DOHH2 (cell line): Measurements from ENCODE around the gene MYL9.

ENCODE experiments used
- EZH2phosphoT487 ChIP-seq: fragments of 200-600 bp; sonication (generic); IDR thresholded peaks from 2 replicates; pipeline ENCODE4 v1.6.1; 2017; ENCODE audit warnings: borderline replicate concordance, mild to moderate bottlenecking, antibody characterized with exemption, low read length, moderate library complexity, mixed read lengths
- TF ChIP-seq, protein P1 (sequence below): fragments of 200-600 bp; sonication (generic); IDR thresholded peaks from one replicate; pipeline ENCODE4 v1.5.1; 2014; ENCODE audit warnings: antibody characterized with exemption, mild to moderate bottlenecking, low read depth, low read length; ENCODE audit not compliant: poor library complexity, severe bottlenecking

DNA sequence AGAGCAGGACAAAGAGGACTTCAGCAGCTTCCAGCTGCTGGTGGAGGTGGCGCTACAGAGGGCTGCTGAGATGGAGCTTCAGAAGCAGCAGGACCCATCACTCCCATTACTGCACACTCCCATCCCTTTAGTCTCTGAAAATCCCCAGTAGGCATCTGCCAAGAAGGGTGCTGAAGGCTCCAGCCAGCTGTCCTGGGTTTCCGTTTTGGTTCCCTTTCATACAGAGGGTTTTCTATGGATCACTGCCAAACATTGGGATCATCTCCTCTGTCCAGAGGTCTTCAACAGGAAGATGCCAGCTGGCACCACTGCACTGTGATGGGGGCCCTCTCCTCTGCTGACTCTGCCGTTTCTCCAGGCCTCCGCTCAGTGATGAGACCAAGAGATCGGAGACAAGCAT is 50.0 kb downstream of the MYL9 start:
- TF ChIP-seq, protein P1, sequence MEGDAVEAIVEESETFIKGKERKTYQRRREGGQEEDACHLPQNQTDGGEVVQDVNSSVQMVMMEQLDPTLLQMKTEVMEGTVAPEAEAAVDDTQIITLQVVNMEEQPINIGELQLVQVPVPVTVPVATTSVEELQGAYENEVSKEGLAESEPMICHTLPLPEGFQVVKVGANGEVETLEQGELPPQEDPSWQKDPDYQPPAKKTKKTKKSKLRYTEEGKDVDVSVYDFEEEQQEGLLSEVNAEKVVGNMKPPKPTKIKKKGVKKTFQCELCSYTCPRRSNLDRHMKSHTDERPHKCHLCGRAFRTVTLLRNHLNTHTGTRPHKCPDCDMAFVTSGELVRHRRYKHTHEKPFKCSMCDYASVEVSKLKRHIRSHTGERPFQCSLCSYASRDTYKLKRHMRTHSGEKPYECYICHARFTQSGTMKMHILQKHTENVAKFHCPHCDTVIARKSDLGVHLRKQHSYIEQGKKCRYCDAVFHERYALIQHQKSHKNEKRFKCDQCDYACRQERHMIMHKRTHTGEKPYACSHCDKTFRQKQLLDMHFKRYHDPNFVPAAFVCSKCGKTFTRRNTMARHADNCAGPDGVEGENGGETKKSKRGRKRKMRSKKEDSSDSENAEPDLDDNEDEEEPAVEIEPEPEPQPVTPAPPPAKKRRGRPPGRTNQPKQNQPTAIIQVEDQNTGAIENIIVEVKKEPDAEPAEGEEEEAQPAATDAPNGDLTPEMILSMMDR = no peak
- TF ChIP-seq EZH2phosphoT487 = no peak
